Measurements from ENCODE around the gene TGFB1I1. TPM values are rescaled to one million over a fixed set of nuclear protein-coding genes. Genes with fewer than 3 reads are reported as not detected.
"Not testable (repeated sequence)": the region's sequence is repeated elsewhere in the genome, so short reads cannot be mapped to it uniquely, and the experiment has no call there.

TGFB1I1 gene
- total RNA-seq, 8 experiments from 2014 or later = 0.87 to 18.3 (median 3.0) TPM

DNA sequence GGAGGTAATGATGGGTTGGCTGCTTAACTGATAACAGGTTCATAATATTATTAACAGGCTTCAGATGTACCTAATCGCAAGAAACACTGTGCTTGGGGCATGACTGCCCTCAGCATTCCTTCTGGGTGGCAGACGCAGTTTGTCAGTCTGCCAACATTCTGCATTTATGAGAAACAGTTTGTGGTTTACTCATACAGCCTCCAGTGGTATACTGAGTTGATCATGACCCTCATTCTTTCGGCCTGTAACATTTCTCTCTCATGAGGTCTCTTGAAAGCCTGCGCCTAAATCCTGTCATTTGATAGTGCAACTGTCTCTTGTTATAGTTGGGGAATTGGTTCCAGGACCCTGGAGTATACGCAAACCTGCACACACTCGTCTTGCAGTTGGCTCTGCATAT is 41.2 kb downstream of the TGFB1I1 start:
- Histone ChIP-seq H3K27ac (no peak overlapping the region), H3K4me3 (no peak overlapping the region), H3K4me1 (replicated peaks in 1 of 2) (peaks cover 7 to 11% of the 10 kb centered on the region in 2 donors)
- 14 to 100% (median 60%) methylated on average over 1 to 4 of the region's 6 CpGs; no CpG with 5 or more reads in 1 of the 10 experiments for WGBS, 10 experiments
- ATAC-seq (replicated peaks in 6 of 8) = no peak
- in situ Hi-C loops (cut with MboI; ENCODE audit: low pct_unique_long_range_greater_than_20kb in 2 of 9, low sequenced_read_pairs in 9 of 9, unreplicated experiment in 9 of 9) = loop anchor here in 2 of 9 experiments (25.0 kb wide), 1 partner anchor 174 kb away; no protein-coding TSS in a partner anchor

DNA sequence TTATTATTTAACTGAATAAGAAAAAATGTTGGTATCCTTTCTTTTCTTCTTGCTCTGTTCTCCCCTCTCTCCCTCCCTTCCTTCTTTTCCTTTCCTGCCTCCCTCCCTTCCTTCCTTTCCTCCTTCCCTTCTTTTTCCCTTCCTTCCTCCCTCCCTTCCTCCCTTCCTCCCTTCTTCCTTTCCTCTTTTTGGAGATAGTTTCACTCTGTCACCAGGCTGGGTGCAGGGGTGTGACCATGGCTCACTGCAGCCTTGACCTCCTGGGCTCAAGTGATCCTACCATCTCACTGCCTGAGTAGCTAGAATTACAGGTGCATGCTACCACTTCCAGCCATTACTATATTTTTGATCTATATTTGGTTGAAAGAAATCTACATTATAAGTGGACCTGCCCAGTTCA is 41.9 kb downstream of the TGFB1I1 start:
- ATAC-seq (replicated peaks in 6 of 8) = no peak

DNA sequence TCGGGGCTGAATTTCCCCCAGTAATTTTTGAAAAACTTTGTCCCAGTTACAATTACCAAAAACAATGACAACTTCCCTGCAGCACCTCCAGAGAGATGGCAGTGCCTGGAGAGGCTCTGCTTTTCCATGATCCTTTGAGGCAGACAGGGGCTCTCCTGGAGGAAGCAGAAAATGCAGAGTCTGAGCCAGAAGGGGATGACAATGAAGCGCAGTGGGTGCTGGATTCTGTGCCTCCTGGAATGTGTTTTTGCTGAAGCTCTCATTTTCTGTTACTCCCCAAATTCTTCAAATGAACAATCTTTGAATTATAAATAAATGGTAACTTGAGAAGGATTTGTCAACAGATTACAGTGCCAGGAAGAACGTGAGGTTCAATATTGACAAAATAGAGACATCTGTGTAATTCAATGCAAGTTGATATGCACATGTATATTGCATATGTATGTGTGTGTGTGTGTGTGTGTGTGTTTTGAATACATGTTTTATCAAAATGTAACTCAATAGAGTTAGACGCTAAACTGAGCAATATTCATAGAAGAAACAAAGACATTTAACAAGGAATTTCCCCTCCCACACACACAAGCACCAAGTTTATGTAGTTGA is 45.9 kb downstream of the TGFB1I1 start:
- H3K27ac ChIP-seq = no peak overlapping the region
- in situ Hi-C loops (cut with MboI; ENCODE audit: low pct_unique_long_range_greater_than_20kb in 2 of 9, low sequenced_read_pairs in 9 of 9, unreplicated experiment in 9 of 9) = loop anchor here in 2 of 9 experiments (25.0 kb wide), 1 partner anchor 169 kb away; no protein-coding TSS in a partner anchor
- no peak overlapping the region for H3K4me3 ChIP-seq
- WGBS, 10 experiments = 10 to 100% (median 68%) methylated on average over 1 to 4 of the region's 4 CpGs
- peaks cover 11 to 16% of the 10 kb centered on the region in 2 donors for H3K4me1 ChIP-seq (replicated peaks in 1 of 2)
- peak in 3 of 8 experiments; percentile 65 to 89 (median 77) for ATAC-seq (replicated peaks in 6 of 8)

More for the DNA sequence above, 41.9 kb downstream of the TGFB1I1 start:
- no peak overlapping the region for H3K27ac ChIP-seq
- in situ Hi-C loops (cut with MboI; ENCODE audit: low pct_unique_long_range_greater_than_20kb in 2 of 9, low sequenced_read_pairs in 9 of 9, unreplicated experiment in 9 of 9) = loop anchor here in 2 of 9 experiments (25.0 kb wide), 1 partner anchor 173 kb away; no protein-coding TSS in a partner anchor
- peaks cover 7 to 11% of the 10 kb centered on the region in 2 donors for H3K4me1 ChIP-seq (replicated peaks in 1 of 2)
- no peak overlapping the region for H3K4me3 ChIP-seq

DNA sequence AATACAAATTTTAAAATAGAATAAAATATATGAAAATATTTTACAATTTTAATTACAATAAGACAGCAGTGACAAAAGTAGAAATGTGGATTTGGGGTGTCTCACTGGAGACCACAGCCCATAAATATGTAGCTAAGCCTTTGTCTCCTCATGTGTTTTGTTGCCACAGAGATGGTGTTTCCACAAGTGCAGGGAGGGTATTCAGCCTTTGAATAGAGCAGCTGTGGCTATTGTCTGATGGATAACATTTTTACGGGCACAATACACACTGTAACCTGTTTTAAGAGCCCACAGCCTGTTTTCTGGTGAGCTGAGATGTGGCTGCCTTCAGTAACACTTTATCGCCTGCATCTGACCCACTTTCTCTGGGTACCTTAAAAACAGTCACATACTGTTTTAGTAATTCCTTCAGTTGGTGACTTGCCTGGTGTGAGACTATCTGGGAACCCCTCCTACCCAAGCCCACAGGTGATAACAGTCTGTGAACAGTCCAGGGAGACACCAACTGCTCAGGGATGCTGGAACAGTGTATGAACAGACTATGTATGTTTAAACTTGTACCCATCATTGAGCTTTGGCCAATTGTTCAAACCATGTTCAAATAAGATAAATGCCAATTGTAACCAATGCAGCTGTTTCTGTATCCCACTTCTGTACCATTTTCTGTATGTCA is 47.9 kb downstream of the TGFB1I1 start:
- Histone ChIP-seq H3K4me3 (no peak overlapping the region), H3K4me1 (replicated peaks in 1 of 2) (peaks cover 11 to 16% of the 10 kb centered on the region in 2 donors), H3K27ac (peak overlapping the region; percentile 78 to 79)
- in situ Hi-C loops (cut with MboI; ENCODE audit: low pct_unique_long_range_greater_than_20kb in 2 of 9, low sequenced_read_pairs in 9 of 9, unreplicated experiment in 9 of 9) = loop anchor here in 2 of 9 experiments (25.0 kb wide), 1 partner anchor 167 kb away; no protein-coding TSS in a partner anchor
- peak in 5 of 8 experiments; percentile 94 to 99 (median 98) for ATAC-seq (replicated peaks in 6 of 8)
- 0 to 19% (median 14%) methylated on average over 1 to 2 of the region's 2 CpGs; no CpG with 5 or more reads in 4 of the 10 experiments for WGBS, 10 experiments

DNA sequence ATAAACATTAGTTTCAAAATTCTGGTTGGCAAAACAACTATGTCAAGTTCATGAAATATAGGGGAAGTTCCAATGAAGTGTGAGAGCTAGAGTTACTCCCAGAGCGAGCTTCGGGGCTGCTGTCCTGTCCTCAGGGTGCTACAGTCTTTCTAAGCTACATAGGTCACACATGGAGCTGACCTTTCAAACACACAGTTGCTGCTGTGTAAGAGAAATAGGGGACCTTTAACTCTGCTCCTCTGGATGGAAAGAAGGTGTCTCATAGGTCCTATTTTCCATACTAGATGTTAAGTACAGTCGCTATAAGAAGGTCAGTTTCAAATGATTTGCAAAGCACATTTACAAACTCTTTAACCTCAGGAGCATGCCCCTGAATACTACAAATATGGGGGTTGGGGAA is 49.4 kb downstream of the TGFB1I1 start:
- H3K4me1 ChIP-seq (replicated peaks in 1 of 2) = peaks cover 11 to 16% of the 10 kb centered on the region in 2 donors
- H3K4me3 ChIP-seq = no peak overlapping the region
- no peak overlapping the region for H3K27ac ChIP-seq
- in situ Hi-C loops (cut with MboI; ENCODE audit: low pct_unique_long_range_greater_than_20kb in 2 of 9, low sequenced_read_pairs in 9 of 9, unreplicated experiment in 9 of 9) = loop anchor here in 2 of 9 experiments (25.0 kb wide), 1 partner anchor 166 kb away; no protein-coding TSS in a partner anchor
- 50 to 100% (median 78%) methylated on average over 1 to 3 of the region's 3 CpGs; no CpG with 5 or more reads in 2 of the 10 experiments for WGBS, 10 experiments
- no peak for ATAC-seq (replicated peaks in 6 of 8)

DNA sequence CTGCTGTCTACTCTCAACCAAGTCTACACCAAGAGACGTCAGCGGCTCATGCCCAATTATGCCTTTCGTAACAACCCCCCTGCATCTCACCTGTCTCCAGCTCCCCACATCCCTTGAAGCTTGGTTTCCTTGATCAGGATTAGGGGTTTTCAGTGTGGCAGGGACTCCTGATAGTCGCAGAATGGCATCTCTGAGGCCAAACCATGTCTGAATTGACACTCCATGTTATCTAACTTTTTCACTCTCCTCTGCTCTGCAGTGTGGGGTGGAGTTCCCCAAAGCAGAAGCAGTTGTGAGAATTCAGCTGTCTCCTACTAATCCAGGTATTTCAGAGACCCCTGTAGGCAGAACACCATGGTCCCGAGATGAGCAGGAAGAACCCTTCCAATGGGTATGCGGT is 50.1 kb downstream of the TGFB1I1 start:
- no peak for ATAC-seq (replicated peaks in 6 of 8)
- Histone ChIP-seq H3K27ac (no peak overlapping the region), H3K4me1 (replicated peaks in 1 of 2) (peaks cover 11 to 13% of the 10 kb centered on the region in 2 donors), H3K4me3 (no peak overlapping the region)
- in situ Hi-C loops (cut with MboI; ENCODE audit: low pct_unique_long_range_greater_than_20kb in 2 of 9, low sequenced_read_pairs in 9 of 9, unreplicated experiment in 9 of 9) = loop anchor here in 2 of 9 experiments (25.0 kb wide), 1 partner anchor 165 kb away; no protein-coding TSS in a partner anchor
- WGBS, 10 experiments = 0 to 100% (median 92%) methylated on average over 1 to 5 of the region's 6 CpGs; no CpG with 5 or more reads in 3 of the 10 experiments

DNA sequence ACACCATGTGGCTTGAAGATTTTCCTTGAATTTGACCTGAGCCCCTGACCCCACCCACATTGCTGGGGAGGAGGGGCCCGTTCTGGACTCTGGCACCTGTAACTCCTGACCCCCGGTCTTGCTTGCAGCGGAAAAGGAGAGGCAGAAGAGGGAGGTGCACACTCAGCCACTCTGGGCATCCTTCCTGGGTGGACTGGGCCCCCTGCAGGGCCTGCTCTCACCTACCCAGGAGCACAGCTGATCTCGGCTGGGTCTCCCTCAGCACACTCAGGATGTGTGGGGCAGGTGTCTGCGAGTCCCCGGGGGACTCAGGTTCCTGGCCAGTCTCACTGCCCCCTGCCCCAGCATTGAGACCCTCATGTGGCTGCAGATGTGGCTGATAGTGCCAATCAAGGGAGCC is 51.8 kb downstream of the TGFB1I1 start:
- not testable (repeated sequence) for H3K27ac ChIP-seq; ATAC-seq (replicated peaks in 6 of 8); H3K4me3 ChIP-seq
- in situ Hi-C loops (cut with MboI; ENCODE audit: low pct_unique_long_range_greater_than_20kb in 2 of 9, low sequenced_read_pairs in 9 of 9, unreplicated experiment in 9 of 9) = loop anchor here in 2 of 9 experiments (25.0 kb wide), 1 partner anchor 164 kb away; no protein-coding TSS in a partner anchor
- WGBS, 10 experiments = no CpG with 5 or more reads among the region's 6 CpGs
- peaks cover 11 to 12% of the 10 kb centered on the region in 2 donors for H3K4me1 ChIP-seq (replicated peaks in 1 of 2)

DNA sequence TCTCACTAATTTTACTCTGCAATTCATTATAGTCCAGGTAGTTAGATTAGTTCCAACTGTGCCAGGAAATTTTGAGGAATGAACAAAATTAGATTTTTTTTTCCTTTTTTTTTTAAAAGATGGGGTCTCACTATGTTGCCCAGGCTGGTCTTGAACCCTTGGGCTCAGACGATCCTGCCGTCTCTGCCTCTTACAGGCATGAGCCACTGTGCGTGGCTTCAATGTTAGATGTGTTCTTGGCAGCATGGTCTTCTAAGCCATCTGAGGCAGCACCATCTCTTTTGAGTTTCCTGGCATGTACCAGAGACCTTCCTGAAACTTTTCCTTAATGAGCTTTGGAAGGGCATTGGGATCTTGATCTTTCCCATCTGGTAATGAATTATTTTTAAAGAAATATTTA is 53.2 kb downstream of the TGFB1I1 start:
- 36 to 100% (median 71%) methylated on average over 1 to 3 of the region's 3 CpGs; no CpG with 5 or more reads in 4 of the 10 experiments for WGBS, 10 experiments
- in situ Hi-C loops (cut with MboI; ENCODE audit: low pct_unique_long_range_greater_than_20kb in 2 of 9, low sequenced_read_pairs in 9 of 9, unreplicated experiment in 9 of 9) = loop anchor here in 1 of 9 experiments (25.0 kb wide), 1 partner anchor 162 kb away; no protein-coding TSS in a partner anchor

More for the DNA sequence above, 53.2 kb downstream of the TGFB1I1 start:
- Histone ChIP-seq H3K27ac (no peak overlapping the region), H3K4me1 (replicated peaks in 1 of 2) (peaks cover 6 to 12% of the 10 kb centered on the region in 2 donors), H3K4me3 (no peak overlapping the region)
- ATAC-seq (replicated peaks in 6 of 8) = no peak

Other genes starting within 250 kb of the TGFB1I1 start
- gene ITGAM, start 212.2 kb upstream of the TGFB1I1 start, total RNA-seq = 1 to 10 TPM in 2 of 8 experiments, under 1 TPM in 2, not detected in 4; 0.33 to 1.3 (median 0.95) TPM
- 10 to 100 TPM in 1 of 8 experiments, 1 to 10 TPM in 1, under 1 TPM in 3, not detected in 3; 0.08 to 90.0 (median 1.00) TPM for gene ITGAX, start 117.0 kb upstream of the TGFB1I1 start, total RNA-seq
- gene ITGAD, start 78.8 kb upstream of the TGFB1I1 start, total RNA-seq = under 1 TPM in 3 of 8 experiments, not detected in 5; 0.33 to 0.36 (median 0.35) TPM
- gene COX6A2, start 43.8 kb upstream of the TGFB1I1 start, total RNA-seq = not detected
- 1 to 10 TPM in 6 of 8 experiments, under 1 TPM in 2; 0.25 to 4.1 (median 2.2) TPM for gene ZNF843, start 29.4 kb upstream of the TGFB1I1 start, total RNA-seq
- 10 to 100 TPM in 3 of 8 experiments, 1 to 10 TPM in 5; 7.4 to 12.3 (median 9.4) TPM for gene ARMC5, start 12.7 kb upstream of the TGFB1I1 start, total RNA-seq
- gene SLC5A2, start 11.0 kb downstream of the TGFB1I1 start, total RNA-seq = 1 to 10 TPM in 7 of 8 experiments, under 1 TPM in 1; 0.36 to 3.0 (median 2.5) TPM
- 10 to 100 TPM; 36.8 to 82.0 (median 56.6) TPM for gene RUSF1, start 36.2 kb downstream of the TGFB1I1 start, total RNA-seq
- gene AHSP, start 55.7 kb downstream of the TGFB1I1 start, total RNA-seq = 1 to 10 TPM in 3 of 8 experiments, not detected in 5; 1.3 to 2.8 (median 2.3) TPM